BJ (cell line): ENCODE measurements around the gene RABGAP1L. TPM values are rescaled to one million over a fixed set of nuclear protein-coding genes. Genes with fewer than 3 reads are reported as not detected.
"Not testable (repeated sequence)": the region's sequence is repeated elsewhere in the genome, so short reads cannot be mapped to it uniquely, and the experiment has no call there.

Experiments
- CTCF ChIA-PET: fragments of 350-600 bp; formaldehyde crosslinking; extraction: SDS; loops from one replicate; lab custom pipeline; 2021; ENCODE audit warnings: antibody characterized with exemption, inconsistent platforms; lab: Yijun Ruan, JAX
- POLR2A ChIA-PET: fragments of 300-600 bp; sonication (Branson Sonifier 250); formaldehyde crosslinking; extraction: SDS; loops from one replicate; lab custom pipeline; 2021; ENCODE audit warnings: antibody characterized with exemption; lab: Charles Lee
- DNase-seq: peaks from one replicate; pipeline ENCODE4 v3.0.0-alpha.2; 2011; ENCODE audit warnings: low read depth
- H3K27me3 ChIP-seq: 2 replicates; pipeline ENCODE4 v1.6.0; 2011; ENCODE audit warnings: low read length; ENCODE audit not compliant: control insufficient read depth, insufficient read depth
- H3K36me3 ChIP-seq: 2 replicates; pipeline ENCODE4 v1.5.1; 2011; ENCODE audit warnings: low read length; ENCODE audit not compliant: control insufficient read depth, insufficient read depth
- H3K4me3 ChIP-seq: 2 replicates; pipeline ENCODE4 v1.5.1; 2011; ENCODE audit warnings: low read depth, mild to moderate bottlenecking, control low read depth, low read length
- polyA plus RNA-seq: library from polyadenylated mRNA; depleted of rRNA; stranded (reverse); fragments of >200 nt; gene quantifications from 2 replicates; pipeline ENCODE4 v1.2.3, GENCODE V29; 2011
- TF ChIP-seq, protein P1 (sequence below): IDR thresholded peaks from 2 replicates; pipeline ENCODE4 v1.5.1; 2011; ENCODE audit warnings: low read depth, mild to moderate bottlenecking, control low read depth, inconsistent platforms, low read length, moderate library complexity; ENCODE audit not compliant: insufficient read depth

Gene RABGAP1L
- polyA plus RNA-seq, 1 experiment, result 15.9 TPM

- TF ChIP-seq, protein P1, sequence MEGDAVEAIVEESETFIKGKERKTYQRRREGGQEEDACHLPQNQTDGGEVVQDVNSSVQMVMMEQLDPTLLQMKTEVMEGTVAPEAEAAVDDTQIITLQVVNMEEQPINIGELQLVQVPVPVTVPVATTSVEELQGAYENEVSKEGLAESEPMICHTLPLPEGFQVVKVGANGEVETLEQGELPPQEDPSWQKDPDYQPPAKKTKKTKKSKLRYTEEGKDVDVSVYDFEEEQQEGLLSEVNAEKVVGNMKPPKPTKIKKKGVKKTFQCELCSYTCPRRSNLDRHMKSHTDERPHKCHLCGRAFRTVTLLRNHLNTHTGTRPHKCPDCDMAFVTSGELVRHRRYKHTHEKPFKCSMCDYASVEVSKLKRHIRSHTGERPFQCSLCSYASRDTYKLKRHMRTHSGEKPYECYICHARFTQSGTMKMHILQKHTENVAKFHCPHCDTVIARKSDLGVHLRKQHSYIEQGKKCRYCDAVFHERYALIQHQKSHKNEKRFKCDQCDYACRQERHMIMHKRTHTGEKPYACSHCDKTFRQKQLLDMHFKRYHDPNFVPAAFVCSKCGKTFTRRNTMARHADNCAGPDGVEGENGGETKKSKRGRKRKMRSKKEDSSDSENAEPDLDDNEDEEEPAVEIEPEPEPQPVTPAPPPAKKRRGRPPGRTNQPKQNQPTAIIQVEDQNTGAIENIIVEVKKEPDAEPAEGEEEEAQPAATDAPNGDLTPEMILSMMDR, result no peak
- CTCF ChIA-PET, result no interaction called here
- POLR2A ChIA-PET, result no interaction called here
Measured at GRCh38 chr1:174689524-174689923, 530.2 kb downstream of the RABGAP1L start.

DNA sequence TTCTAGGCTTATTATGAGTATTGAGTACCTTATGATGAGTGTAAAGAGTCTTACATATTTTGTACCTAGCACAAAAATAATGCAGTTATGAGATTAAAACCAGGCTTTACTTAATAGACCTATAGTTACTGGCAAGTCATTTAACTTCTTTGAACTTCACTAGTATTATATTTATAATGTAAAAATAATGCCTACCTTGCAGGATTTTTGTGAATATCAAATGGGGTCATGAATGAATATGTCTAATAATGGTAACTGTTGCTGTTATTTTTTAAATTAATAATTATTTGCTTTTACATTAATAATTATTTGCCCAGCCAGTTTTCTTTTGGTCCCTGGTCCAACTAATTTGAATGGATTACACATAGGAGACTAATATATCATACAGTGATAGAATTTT is 530.9 kb downstream of the RABGAP1L start:
- TF ChIP-seq, protein P1, result no peak
- H3K27me3 ChIP-seq, result no peaks in the 10 kb centered on the region
- DNase-seq, result no peak
- H3K36me3 ChIP-seq, result no peaks in the 10 kb centered on the region
- POLR2A ChIA-PET, result no interaction called here
- CTCF ChIA-PET, result interaction anchor here (0.6 to 0.9 kb wide), 2 partner anchors 17 to 784 kb away, joined by 3 read pairs; no protein-coding TSS in a partner anchor
- H3K4me3 ChIP-seq, result no peak overlapping the region

More at GRCh38 chr1:174689524-174689923, 530.2 kb downstream of the RABGAP1L start:
- H3K4me3 ChIP-seq, result no peak overlapping the region
- no peaks in the 10 kb centered on the region for H3K36me3 ChIP-seq
- no peaks in the 10 kb centered on the region for H3K27me3 ChIP-seq
- no peak for DNase-seq

DNA sequence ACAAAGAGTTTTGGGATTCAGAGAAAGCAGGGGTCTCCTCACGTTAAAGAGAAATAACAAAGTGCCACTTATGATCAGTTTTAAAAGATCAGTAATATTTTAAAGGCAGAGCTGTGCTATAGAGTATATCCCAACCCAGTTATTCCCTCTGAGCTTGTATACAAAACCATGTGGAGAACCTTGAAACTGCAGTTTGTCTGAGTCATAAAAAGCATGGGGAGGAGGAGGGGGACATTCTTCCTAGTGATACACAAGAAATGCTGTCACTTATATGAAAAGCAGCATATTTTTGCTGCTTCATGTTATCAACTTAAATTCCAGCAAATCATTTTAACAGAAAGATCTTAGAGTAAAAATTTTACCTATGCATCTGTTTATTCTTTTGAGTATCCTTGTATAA is 533.0 kb downstream of the RABGAP1L start:
- DNase-seq, result no peak
- ChIA-PET POLR2A (no interaction called here), CTCF (interaction anchor here (0.9 kb wide), 1 partner anchor 430 kb away, joined by 3 read pairs; no protein-coding TSS in a partner anchor)
- TF ChIP-seq, protein P1, result no peak
- H3K4me3 ChIP-seq, result no peak overlapping the region
- H3K36me3 ChIP-seq, result no peaks in the 10 kb centered on the region
- H3K27me3 ChIP-seq, result no peaks in the 10 kb centered on the region

DNA sequence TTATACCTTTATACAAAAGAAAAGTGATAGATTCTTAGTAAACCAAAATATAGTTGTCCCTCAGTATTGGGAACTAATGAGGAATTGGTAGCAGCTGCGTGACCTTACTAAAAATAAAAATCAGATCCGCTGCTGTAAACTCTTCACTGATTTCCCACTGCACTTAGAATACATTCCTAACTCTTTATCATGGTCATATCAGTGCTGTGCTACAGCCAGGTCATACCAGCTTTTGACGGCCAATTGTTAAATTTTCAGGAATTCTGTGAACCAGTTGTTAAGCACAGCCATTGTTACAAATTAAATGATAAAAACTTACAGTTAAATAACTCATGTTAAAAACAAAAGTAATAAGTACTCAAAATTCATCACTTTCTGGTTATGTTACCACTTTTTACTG is 533.8 kb downstream of the RABGAP1L start:
- Histone ChIP-seq H3K36me3 (no peaks in the 10 kb centered on the region), H3K27me3 (no peaks in the 10 kb centered on the region), H3K4me3 (no peak overlapping the region)
- POLR2A ChIA-PET, result no interaction called here
- DNase-seq, result no peak
- TF ChIP-seq, protein P1, result no peak
- CTCF ChIA-PET, result no interaction called here

DNA sequence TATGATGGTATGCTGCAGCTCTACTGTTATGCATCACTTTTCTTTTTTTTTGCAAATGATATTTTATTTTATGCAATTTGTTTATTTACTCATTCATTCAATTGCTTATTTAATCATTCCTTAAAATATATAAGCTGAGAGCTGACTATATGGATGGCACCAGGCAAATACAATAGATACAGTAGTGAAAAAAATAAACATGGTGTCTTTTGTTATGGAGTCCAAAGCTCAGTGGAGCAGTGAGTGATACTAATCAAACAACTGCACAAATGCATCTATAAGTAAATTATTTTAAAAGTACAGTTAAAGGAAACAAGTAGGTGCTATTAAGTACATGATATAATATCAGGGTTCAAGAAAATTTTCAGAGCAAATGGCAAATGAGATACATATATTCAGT is 534.2 kb downstream of the RABGAP1L start:
- POLR2A ChIA-PET, H3K27me3 ChIP-seq, CTCF ChIA-PET: not testable (repeated sequence)

More for the DNA sequence above, 534.2 kb downstream of the RABGAP1L start:
- H3K4me3 ChIP-seq, H3K36me3 ChIP-seq, DNase-seq: not testable (repeated sequence)
